ENCODE results near the gene CATSPER1.
A peak's percentile ranks its signal among the peaks of the same experiment; 100 is the strongest.
"Not testable (repeated sequence)": the region's sequence is repeated elsewhere in the genome, so short reads cannot be mapped to it uniquely, and the experiment has no call there.

CATSPER1 gene

GRCh38 chr11:66037327-66037726, 11.0 kb upstream of the CATSPER1 start:
- no peak for DNase-seq (ENCODE audit: low read depth)
- no peak for TF ChIP-seq CTCF (IDR thresholded peaks at IDR 0.05; ENCODE audit: low read length, missing control alignments)
- H3K4me3 ChIP-seq (replicated peaks; ENCODE audit: low read depth, low read length): no peak overlapping the region

GRCh38 chr11:66036334-66036710, 10.0 kb upstream of the CATSPER1 start:
- no peak overlapping the region for H3K4me3 ChIP-seq (replicated peaks; ENCODE audit: low read depth, low read length)
- no peak for TF ChIP-seq CTCF (IDR thresholded peaks at IDR 0.05; ENCODE audit: low read length, missing control alignments)
- DNase-seq (ENCODE audit: low read depth): no peak

- no peak overlapping the region for H3K4me3 ChIP-seq (replicated peaks; ENCODE audit: low read depth, low read length)
- no peak for DNase-seq (ENCODE audit: low read depth)
- TF ChIP-seq CTCF (IDR thresholded peaks at IDR 0.05; ENCODE audit: low read length, missing control alignments): no peak
Observed at GRCh38 chr11:66035653-66036333, 9.5 kb upstream of the CATSPER1 start.

GRCh38 chr11:66032957-66033735, 6.9 kb upstream of the CATSPER1 start:
- no peak for DNase-seq (ENCODE audit: low read depth)
- TF ChIP-seq CTCF (IDR thresholded peaks at IDR 0.05; ENCODE audit: low read length, missing control alignments): no peak
- no peak overlapping the region for H3K4me3 ChIP-seq (replicated peaks; ENCODE audit: low read depth, low read length)

DNA sequence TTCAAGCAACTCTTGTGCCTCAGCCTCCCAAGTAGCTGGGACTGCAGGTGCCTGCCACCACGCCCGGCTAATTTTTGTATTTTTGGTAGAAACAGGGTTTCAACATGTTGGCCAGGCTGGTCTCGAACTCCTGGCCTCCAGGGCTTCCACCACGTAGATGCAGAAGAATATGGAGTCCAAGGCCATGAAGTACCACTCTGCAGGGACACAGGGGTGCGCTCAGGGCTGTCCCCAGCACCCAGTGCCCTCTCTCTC, 3.2 kb downstream of the CATSPER1 start:
- H3K4me3 ChIP-seq (replicated peaks; ENCODE audit: low read depth, low read length); DNase-seq (ENCODE audit: low read depth): not testable (repeated sequence)

- H3K4me3 ChIP-seq (replicated peaks; ENCODE audit: low read depth, low read length): no peak overlapping the region
- peak; percentile 72 for TF ChIP-seq CTCF (IDR thresholded peaks at IDR 0.05; ENCODE audit: low read length, missing control alignments)
- DNase-seq (ENCODE audit: low read depth): peak; percentile 62
Observed at GRCh38 chr11:66022401-66023185, 3.7 kb downstream of the CATSPER1 start.

GRCh38 chr11:66020618-66021357, 5.5 kb downstream of the CATSPER1 start:
- no peak for TF ChIP-seq CTCF (IDR thresholded peaks at IDR 0.05; ENCODE audit: low read length, missing control alignments)
- peak; percentile 66 for DNase-seq (ENCODE audit: low read depth)
- no peak overlapping the region for H3K4me3 ChIP-seq (replicated peaks; ENCODE audit: low read depth, low read length)
